MG63 (cell line): Measurements from ENCODE around the gene DEDD. TPM values are rescaled to one million over a fixed set of nuclear protein-coding genes. Genes with fewer than 3 reads are reported as not detected.

Experiments
- DNase-seq: peaks from one replicate; pipeline ENCODE4 v3.0.0-alpha.2; 2020
- H3K27me3 ChIP-seq: fragments of 250-450 bp; sonication (Bioruptor Pico); 2 replicates; pipeline ENCODE4 v1.5.1; 2020; ENCODE audit warnings: mild to moderate bottlenecking, moderate library complexity
- H3K36me3 ChIP-seq: fragments of 250-450 bp; sonication (Bioruptor Pico); 2 replicates; pipeline ENCODE4 v1.5.1; 2020; ENCODE audit warnings: mild to moderate bottlenecking, moderate library complexity
- H3K4me3 ChIP-seq: fragments of 250-450 bp; sonication (Bioruptor Pico); 2 replicates; pipeline ENCODE4 v1.5.1; 2020; ENCODE audit warnings: mild to moderate bottlenecking, moderate library complexity
- H3K9me3 ChIP-seq: fragments of 250-450 bp; sonication (Bioruptor Pico); 2 replicates; pipeline ENCODE4 v1.5.1; 2020; ENCODE audit warnings: mild to moderate bottlenecking, moderate library complexity
- total RNA-seq: library from RNA; depleted of rRNA; stranded (reverse); fragments of >200 nt; shearing (Covaris generic); gene quantifications from 2 replicates; pipeline ENCODE4 v1.2.3, GENCODE V29; 2014; ENCODE audit warnings: low replicate concordance; rRNA removed

DEDD gene
- 33.2 and 39.8 TPM in 2 replicates for total RNA-seq

DNA sequence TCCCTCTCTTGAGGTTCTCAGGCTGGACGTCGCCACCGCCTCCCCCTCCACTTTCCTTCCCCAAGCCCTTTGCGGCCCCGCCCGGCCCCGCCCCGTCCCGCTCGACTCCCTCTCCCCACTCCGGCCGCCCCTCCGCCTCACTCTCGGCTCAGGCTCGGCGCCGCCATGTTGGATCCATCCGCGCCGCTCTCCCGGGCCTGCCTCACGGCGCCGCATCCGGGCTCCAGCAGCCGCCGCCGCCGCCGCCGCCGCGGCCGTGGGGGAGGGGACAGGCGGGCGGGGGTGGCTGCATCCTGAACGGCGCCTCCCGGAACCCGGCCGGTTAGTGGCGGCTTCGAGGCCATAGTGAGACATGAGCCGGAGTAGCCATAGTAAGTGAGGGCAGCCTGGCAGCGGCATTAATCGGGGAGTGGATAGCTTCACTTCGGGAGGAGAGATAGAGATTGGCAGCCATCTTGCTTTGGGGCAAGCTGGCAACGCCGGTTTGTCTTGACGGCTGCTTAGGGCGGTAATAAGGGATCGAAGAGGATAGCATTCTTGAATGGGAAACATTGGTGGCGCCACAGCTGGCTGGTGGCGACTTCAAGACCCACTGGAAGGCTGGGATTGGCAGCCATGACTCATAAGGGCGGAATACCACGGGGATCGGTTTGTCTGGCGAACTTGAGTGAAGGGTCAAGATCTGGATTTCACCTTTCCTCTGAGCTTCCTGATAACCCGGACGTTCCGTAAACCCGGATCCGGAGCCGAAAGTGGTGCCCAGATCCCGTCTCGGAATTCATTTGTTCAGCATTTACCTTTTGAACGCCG is at the start of gene DEDD:
DEDD (minus strand) TSS at position 258 of the 810 bp plus-strand sequence. CDS start 8,205 bp downstream, outside the sequence.
- peaks cover 38% of the 10 kb centered on the region for H3K36me3 ChIP-seq
- no peaks in the 10 kb centered on the region for H3K9me3 ChIP-seq
- H3K4me3 ChIP-seq = peak within 1 kb of the TSS; percentile 70
- H3K27me3 ChIP-seq = no peaks in the 10 kb centered on the region
- DNase-seq = peak; percentile 97

DNA sequence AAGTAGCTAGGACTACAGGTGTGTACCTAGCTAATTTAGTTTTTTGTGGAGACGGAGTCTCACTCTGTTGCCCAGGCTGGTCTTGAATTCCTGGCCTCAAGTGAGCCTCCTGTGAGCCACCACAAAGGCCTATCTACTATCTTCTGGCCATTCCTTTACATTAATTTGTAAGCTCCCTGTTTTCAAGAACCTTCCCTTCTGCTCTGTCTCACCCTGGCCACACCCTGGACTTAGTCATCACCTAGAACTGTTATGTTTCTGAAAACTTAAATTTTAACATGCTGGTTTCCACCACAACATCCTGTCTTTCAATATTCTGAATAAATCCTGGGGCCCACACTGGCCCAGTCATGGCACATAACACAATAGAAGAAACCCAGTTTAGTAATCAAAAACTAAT is 49.7 kb upstream of the DEDD start:
- Histone ChIP-seq H3K27me3 (no peaks in the 10 kb centered on the region), H3K9me3 (no peaks in the 10 kb centered on the region), H3K36me3 (no peaks in the 10 kb centered on the region), H3K4me3 (no peak overlapping the region)
- peak; percentile 56 for DNase-seq

- no peak for DNase-seq
- Histone ChIP-seq H3K4me3 (no peak overlapping the region), H3K36me3 (peaks cover 2% of the 10 kb centered on the region), H3K9me3 (no peaks in the 10 kb centered on the region), H3K27me3 (no peaks in the 10 kb centered on the region)
These were observed 48.2 kb upstream of the DEDD start for GRCh38 chr1:161180639-161181038.

DNA sequence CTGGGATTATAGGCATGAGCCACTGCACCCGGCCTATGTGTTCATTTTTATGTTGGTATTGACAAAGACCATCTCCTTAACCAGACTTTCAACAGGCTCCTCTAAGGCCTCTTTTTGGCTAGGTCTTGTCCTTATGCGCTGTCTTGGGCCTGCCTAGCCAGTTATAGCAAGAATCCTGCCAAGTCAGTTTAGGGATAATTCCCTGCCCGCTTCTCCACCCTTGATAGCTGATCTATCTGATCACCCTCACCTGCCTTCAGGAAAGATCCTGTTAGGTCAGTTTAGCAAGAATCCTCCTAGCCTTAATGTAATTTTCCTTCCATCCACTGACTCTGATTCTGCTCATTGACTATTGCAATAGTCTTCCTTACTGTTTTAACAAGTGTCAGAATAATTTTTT is 47.2 kb upstream of the DEDD start:
- Histone ChIP-seq H3K27me3 (no peaks in the 10 kb centered on the region), H3K9me3 (no peaks in the 10 kb centered on the region), H3K36me3 (peaks cover 9% of the 10 kb centered on the region), H3K4me3 (no peak overlapping the region)
- no peak for DNase-seq

GRCh38 chr1:161177936-161178244 is 45.4 kb upstream of the DEDD start:
- Histone ChIP-seq H3K9me3 (no peaks in the 10 kb centered on the region), H3K36me3 (peaks cover 24% of the 10 kb centered on the region), H3K27me3 (no peaks in the 10 kb centered on the region), H3K4me3 (peak overlapping the region; percentile 91)
- no peak for DNase-seq

GRCh38 chr1:161177112-161177935 is 44.9 kb upstream of the DEDD start, which contains the start of gene B4GALT3:
TSS of gene B4GALT3 (minus strand) at chr1:161177507. CDS start at chr1:161176060, 1,447 bp downstream.
- peak; percentile 88 for DNase-seq
- no peaks in the 10 kb centered on the region for H3K27me3 ChIP-seq
- peaks cover 29% of the 10 kb centered on the region for H3K36me3 ChIP-seq
- H3K4me3 ChIP-seq = peak within 1 kb of the TSS; percentile 91
- H3K9me3 ChIP-seq = no peaks in the 10 kb centered on the region

GRCh38 chr1:161176468-161177111 is 44.1 kb upstream of the DEDD start:
- Histone ChIP-seq H3K4me3 (peak overlapping the region; percentile 91), H3K27me3 (no peaks in the 10 kb centered on the region), H3K36me3 (peaks cover 37% of the 10 kb centered on the region), H3K9me3 (no peaks in the 10 kb centered on the region)
- DNase-seq = no peak

GRCh38 chr1:161175771-161176453 is 43.4 kb upstream of the DEDD start:
- DNase-seq = no peak
- Histone ChIP-seq H3K4me3 (no peak overlapping the region), H3K27me3 (no peaks in the 10 kb centered on the region), H3K9me3 (no peaks in the 10 kb centered on the region), H3K36me3 (peaks cover 43% of the 10 kb centered on the region)

DNA sequence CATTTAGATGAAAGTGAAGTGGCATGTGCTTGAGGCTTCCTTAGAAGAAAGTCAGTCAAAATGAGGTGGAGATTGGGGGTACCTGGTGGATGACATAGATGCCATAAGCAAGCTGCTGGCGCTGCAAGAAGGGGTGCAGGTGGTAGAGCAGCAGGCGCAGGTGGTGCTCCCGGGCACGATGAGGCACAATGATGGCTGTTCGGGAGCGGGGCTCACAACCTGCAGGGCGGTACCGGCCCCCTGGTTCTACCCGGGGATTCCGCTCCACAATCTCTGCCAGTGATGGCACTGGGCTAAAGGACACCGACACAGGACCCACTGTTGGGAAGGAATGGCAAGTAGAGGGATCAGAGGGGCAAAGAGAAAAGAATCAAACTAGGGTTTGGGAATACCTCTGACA is 42.4 kb upstream of the DEDD start:
- Histone ChIP-seq H3K4me3 (no peak overlapping the region), H3K36me3 (peaks cover 50% of the 10 kb centered on the region), H3K27me3 (no peaks in the 10 kb centered on the region), H3K9me3 (no peaks in the 10 kb centered on the region)
- DNase-seq = no peak

- peaks cover 58% of the 10 kb centered on the region for H3K36me3 ChIP-seq
- DNase-seq = no peak
- no peaks in the 10 kb centered on the region for H3K9me3 ChIP-seq
- no peak overlapping the region for H3K4me3 ChIP-seq
- H3K27me3 ChIP-seq = no peaks in the 10 kb centered on the region
These were observed 41.2 kb upstream of the DEDD start for GRCh38 chr1:161173711-161174110.

DNA sequence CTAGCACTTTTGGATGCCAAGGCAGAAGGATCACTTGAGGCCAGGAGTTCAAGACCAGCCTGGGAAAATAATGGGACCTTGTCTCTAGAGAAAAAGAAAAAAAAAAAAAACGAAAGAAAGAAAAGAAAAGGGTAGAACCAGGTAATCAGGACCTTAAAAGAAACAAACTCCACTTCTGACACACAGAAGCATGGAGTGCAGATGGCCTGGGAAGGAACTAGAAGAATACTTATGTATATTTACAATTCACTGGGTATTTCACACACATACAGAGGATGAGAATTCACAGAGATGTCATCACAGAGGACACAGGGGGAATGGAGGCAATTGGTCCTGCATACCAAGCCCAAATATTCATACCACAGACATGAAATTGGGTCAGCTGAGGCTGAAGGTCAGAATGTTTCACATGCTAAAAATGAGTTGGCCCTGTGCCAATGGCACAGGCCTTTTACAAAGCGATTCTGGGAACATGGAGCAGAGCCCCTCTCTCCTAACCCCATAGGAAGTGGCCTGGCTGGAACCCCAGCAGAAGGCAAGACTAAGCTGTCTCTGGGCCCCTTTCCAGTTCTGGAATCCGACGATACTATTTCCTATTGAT is 40.4 kb upstream of the DEDD start:
- no peaks in the 10 kb centered on the region for H3K27me3 ChIP-seq
- no peaks in the 10 kb centered on the region for H3K9me3 ChIP-seq
- peaks cover 59% of the 10 kb centered on the region for H3K36me3 ChIP-seq
- no peak overlapping the region for H3K4me3 ChIP-seq
- DNase-seq = peak; percentile 41

- no peaks in the 10 kb centered on the region for H3K9me3 ChIP-seq
- no peaks in the 10 kb centered on the region for H3K27me3 ChIP-seq
- H3K4me3 ChIP-seq = no peak overlapping the region
- DNase-seq = no peak
- H3K36me3 ChIP-seq = peaks cover 59% of the 10 kb centered on the region
These were observed 39.9 kb upstream of the DEDD start for GRCh38 chr1:161172349-161172748.

DNA sequence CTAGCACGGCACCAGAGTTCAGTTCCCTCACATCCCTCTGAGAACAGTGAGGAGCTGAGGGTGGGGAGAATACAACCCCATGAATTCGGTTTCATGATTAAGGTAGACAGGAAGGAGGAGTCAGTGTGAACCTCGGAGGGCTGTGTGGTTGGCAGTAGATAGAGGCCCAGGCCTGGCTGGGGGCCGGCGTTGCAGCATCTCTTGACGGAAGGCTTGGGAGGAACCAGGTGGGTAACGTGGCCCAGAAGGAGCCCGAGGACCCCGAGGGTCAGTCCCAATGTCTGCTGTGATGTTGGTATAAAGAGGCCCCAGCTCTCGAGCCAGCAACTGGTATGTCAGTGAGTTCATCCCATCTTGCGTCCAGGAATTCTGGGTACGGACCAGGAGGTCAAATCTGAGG is 39.2 kb upstream of the DEDD start:
- no peak for DNase-seq
- Histone ChIP-seq H3K9me3 (no peaks in the 10 kb centered on the region), H3K36me3 (peaks cover 59% of the 10 kb centered on the region), H3K4me3 (no peak overlapping the region), H3K27me3 (no peaks in the 10 kb centered on the region)

GRCh38 chr1:161171191-161171590 is 38.7 kb upstream of the DEDD start:
- H3K9me3 ChIP-seq = no peaks in the 10 kb centered on the region
- DNase-seq = no peak
- no peak overlapping the region for H3K4me3 ChIP-seq
- H3K27me3 ChIP-seq = no peaks in the 10 kb centered on the region
- H3K36me3 ChIP-seq = peaks cover 57% of the 10 kb centered on the region

GRCh38 chr1:161168906-161169305 is 36.4 kb upstream of the DEDD start:
- no peak for DNase-seq
- no peak overlapping the region for H3K4me3 ChIP-seq
- H3K36me3 ChIP-seq = peaks cover 48% of the 10 kb centered on the region
- no peaks in the 10 kb centered on the region for H3K9me3 ChIP-seq
- no peaks in the 10 kb centered on the region for H3K27me3 ChIP-seq
